Skin epidermis (tissue), 12 donors: Measurements from ENCODE around the gene DNAH14.

Source experiments
- H3K27ac ChIP-seq, 21 experiments: fragments of 200-600 bp; sonication (generic) in 11 of 21; one replicate each; pipeline ENCODE4 v1.5.0; 2020; ENCODE audit warnings: mild to moderate bottlenecking in 3 of 21, inconsistent platforms in 2 of 21, moderate library complexity in 2 of 21
- H3K4me3 ChIP-seq, 7 experiments: fragments of 200-600 bp; sonication (generic) in 2 of 7; one replicate each; pipeline ENCODE4 v1.5.0; 2020; ENCODE audit warnings: inconsistent platforms in 2 of 7, mild to moderate bottlenecking in 2 of 7, moderate library complexity in 1 of 7

DNAH14 gene

DNA sequence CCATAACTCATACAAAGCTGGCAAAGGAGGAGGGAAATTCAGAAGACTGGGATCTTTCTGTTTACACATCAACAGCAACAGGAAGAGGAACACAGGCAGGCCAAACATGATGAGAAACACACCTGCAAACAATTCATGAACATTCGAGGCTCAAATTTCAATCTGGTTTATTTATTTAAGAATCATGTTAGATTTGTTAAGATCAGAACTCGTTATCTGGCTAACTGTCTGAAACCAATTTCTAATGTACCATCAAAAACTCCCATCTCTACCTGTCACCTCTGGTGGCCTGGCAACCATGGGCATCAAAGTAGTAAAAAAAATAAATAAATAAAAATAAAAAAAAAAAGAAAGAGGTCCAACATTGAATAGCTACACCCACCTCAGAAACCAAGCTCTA, 488.6 kb downstream of the DNAH14 start:
- no peak overlapping the region for H3K27ac ChIP-seq

DNA sequence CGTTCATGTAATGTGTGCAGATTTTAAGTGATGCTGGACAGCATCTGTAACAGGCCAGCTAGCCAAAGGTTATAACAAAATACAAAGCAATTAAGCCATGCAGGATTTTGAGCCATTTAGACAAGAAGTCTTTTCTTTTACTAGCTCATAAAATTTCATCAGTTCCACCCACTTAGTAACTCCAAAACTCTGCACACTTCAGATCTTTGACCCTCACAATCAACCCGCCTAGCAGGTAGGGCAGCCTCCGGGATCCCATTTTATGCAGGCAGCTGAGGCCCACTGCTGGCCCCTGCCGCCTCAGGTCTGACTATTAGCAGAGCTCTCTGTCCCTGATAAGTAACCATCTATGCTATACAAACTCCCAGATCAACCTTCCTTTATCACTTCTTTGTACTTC, 489.1 kb downstream of the DNAH14 start:
- Histone ChIP-seq H3K4me3 (no peak overlapping the region), H3K27ac (no peak overlapping the region)

More for the DNA sequence above, 488.6 kb downstream of the DNAH14 start:
- H3K4me3 ChIP-seq: no peak overlapping the region

DNA sequence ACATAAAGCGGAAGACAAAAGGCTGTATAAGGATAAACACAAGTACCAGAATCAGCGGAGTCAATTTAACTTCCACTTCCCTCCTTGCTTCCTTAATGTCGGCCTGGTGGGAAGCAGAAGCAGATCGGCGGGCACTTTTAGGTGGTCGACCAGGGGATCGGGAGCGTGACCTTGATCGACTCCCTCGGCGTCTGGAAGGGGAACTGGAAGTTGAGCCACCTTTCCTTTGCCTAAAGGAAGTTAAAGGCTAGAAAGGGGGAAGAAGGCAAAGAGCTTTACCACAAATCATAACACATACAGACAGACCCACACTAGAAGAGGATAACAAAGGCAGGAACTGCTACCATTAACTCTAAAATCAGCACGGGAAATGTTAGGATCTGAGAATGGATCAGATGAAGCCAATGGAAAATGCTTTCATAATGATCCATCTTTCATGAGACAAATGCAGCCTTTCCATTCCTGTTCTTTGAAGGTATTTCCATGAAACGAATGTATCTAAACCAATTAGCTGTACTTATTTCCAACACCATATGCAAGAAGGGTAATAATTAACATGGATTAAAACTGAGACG, 492.6 kb downstream of the DNAH14 start:
- Histone ChIP-seq H3K4me3 (no peak overlapping the region), H3K27ac (peak overlapping the region in 1 of 21 experiments; percentile 8)

DNA sequence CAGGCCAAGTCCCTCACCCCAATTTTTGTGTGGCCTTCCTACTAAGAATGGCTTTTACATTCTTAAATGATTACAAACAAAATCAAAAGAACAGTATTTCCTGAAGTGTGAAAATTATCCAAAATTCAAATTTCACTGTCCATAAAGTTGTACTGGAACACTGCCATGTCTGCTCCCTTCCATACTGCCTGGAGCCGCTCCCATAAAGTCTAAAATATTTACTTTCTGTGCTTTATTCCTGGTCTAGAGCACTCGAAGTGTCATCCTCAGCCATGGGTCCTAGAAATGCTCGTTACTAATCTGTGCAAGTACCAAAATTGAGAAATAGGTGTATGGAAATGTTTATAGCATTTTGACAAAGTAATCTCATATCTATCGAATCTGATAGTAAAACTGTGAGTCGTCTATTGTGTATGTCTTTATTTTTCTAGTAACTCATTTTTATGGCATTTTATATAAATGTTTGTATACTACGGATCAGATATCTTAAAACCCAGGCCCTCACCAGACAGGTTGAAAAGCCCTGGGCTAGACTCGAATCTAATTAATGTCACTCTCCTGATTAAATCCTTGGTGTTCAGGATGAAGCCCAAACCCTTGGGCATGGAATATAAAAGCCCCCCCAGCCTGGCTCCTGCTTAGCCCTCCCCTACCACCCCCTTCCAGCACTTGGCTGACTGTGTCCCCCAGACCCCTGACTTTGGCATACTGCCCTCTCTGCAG, 493.5 kb downstream of the DNAH14 start:
- no peak overlapping the region for H3K27ac ChIP-seq

DNA sequence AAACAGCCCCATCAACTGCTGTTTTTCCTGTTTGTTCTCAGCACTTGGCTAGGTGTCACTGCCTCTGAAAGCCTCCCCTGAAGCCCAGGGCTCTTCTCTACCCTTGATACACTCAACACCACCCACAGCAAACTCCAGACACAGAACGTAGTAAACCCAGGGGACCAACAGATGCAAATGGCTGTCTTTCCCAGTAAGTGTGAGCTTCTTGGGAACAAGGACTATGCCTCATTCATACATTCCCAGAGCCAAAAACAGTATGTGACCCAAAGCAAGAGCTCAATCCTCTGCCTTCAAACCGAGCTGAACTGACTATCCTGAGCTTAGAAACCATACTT, 494.0 kb downstream of the DNAH14 start:
- H3K4me3 ChIP-seq: no peak overlapping the region
- no peak overlapping the region for H3K27ac ChIP-seq

More for the DNA sequence above, 493.5 kb downstream of the DNAH14 start:
- H3K4me3 ChIP-seq: no peak overlapping the region

DNA sequence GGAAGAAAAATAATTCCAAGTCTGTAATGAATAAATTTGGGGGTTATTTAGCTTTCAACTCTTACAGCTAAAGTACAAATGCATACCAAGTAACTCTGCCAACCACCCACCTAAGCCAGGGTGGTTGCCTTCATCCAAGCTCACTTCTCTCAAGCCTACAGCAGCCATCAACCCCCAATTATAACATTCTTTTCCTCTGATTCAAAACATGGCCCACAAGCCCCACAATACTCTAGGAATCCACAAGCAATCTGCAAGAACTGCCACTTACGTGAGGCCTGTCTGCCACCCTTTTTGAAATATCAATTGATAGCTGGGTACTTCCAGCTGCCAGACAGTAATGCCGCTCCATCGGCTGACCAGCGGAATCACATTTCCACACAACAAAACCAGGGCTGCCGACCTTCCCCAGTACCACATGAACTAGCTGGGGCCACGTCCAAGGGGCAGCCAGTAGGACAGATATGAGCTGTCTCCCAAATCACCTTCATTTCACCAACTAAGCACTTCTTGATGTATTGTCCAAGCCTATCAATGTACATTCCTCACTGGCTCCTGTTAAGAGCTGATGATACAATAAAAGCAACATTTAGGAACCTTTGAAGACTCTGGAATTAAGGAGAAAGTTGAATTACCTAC, 495.2 kb downstream of the DNAH14 start:
- H3K27ac ChIP-seq: peak overlapping the region in 1 of 21 experiments; percentile 26
- peak overlapping the region in 1 of 7 experiments; percentile 3 for H3K4me3 ChIP-seq

DNA sequence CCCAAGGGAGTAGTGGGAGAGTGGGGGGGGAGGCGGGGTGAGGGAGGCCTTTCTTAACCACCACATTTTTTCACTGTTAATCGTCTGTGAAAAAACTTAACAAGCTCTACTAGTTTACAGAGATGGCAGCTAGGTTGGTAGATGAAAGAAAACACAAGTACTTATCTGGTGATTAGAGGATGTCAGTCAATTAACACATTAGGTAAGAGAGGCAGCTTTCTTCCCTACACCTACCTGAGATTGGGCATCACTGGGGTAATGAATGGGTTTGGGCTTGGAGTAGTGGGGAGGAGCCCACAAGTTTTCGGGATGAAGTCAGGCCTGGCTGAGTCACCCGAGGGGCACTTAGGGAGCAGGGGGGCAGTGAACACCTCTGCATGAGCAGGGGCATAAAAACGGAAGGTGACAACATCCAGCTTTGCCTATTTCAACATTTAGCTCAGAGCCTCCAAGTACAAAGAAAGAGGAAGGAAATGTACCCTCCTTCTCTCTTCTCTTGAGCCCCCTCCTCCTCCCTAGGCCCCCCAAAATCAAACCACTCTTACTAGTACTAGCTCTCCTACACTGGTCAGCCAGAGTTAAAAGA, 495.8 kb downstream of the DNAH14 start:
- H3K4me3 ChIP-seq: no peak overlapping the region
- H3K27ac ChIP-seq: peak overlapping the region in 2 of 21 experiments; percentile 26 to 86

DNA sequence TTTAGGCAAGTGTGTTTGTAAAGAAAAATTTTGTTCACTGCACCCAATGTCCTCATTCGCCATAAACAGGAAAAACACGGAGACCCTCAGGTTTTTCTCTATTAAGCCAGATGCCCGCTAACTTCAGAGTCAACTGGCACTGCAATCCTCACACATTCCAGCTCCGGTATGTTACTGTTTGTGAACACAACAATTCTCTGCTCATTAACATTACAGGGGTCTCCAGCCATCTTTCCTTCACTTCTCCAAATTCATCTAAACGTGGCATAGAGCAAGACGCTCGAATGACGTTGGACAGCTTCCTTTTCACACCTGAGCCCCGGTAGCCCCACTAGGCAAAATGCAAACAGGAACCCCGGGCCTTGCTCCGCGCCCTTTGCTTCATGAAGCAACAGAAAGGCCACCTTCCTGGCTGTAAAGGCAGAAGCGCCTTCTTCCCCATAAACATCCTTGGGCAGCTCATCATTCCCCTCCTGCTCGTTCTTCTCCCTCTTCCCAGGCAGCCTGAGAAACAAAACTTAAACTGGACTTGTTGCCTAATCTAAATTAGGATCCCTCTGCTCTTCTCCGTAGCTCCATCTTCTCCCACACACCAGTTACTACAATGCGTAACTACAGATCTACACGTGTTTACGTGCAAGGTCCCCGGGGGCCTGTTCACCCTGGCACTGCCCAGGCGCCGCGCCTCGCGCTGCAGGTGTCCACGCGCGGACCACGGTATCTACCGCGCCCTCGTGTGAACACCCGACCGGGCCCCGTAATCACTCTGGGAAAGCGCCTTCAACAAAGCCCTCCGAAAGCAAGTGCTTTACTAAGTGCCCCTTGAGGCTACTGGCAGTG, 497.1 kb downstream of the DNAH14 start:
- peak overlapping the region; percentile 60 to 94 (median 87) for H3K4me3 ChIP-seq
- peak overlapping the region in 20 of 21 experiments; percentile 62 to 95 (median 88) for H3K27ac ChIP-seq

DNA sequence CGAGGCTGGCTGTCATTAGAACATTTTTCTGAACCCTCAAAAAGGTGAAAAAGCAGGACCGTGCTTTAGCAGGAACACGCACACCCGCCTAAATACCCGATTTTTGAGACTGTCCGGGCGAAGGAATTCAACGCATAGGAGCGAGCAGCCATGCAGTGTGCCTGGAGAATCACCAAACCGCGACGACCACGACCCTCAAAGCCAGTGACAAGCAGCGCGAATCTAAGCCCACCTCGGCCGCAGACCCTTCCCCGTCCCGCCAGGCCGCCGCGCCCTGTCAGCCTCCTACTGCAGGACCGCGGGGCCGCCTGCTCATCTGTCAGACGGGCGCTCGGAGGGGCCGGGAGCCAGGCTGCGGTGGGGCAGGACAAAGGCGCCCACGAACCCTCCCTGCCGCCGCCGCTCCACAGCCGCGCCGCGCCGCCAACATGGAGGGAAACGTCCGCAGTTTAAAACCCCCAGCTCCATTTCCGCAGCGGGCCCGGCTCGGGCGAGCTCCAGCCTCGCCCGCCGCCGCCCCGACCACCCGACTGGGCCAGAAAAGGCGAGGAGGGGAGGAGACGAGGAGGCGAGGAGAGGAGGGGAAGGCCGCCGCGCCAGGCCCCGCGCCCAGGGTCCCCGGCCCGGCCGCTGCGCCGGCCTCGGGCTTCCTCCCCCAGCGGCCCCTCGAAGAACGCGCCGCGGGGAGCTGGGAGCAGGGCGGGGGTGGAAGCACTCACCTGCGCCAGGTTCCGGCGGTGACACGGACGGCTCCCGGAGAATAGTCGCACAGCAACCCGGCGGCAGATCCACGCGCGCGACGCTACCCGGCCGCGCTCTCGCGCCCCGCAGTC, 498.0 kb downstream of the DNAH14 start, which contains the start of gene LBR:
Gene LBR (minus strand): TSS at position 804 of the 833 bp plus-strand sequence. CDS start 3,963 bp downstream, outside the sequence.
- H3K27ac ChIP-seq: peak within 1 kb of the TSS; percentile 35 to 95 (median 87)
- peak within 1 kb of the TSS; percentile 60 to 94 (median 87) for H3K4me3 ChIP-seq

DNA sequence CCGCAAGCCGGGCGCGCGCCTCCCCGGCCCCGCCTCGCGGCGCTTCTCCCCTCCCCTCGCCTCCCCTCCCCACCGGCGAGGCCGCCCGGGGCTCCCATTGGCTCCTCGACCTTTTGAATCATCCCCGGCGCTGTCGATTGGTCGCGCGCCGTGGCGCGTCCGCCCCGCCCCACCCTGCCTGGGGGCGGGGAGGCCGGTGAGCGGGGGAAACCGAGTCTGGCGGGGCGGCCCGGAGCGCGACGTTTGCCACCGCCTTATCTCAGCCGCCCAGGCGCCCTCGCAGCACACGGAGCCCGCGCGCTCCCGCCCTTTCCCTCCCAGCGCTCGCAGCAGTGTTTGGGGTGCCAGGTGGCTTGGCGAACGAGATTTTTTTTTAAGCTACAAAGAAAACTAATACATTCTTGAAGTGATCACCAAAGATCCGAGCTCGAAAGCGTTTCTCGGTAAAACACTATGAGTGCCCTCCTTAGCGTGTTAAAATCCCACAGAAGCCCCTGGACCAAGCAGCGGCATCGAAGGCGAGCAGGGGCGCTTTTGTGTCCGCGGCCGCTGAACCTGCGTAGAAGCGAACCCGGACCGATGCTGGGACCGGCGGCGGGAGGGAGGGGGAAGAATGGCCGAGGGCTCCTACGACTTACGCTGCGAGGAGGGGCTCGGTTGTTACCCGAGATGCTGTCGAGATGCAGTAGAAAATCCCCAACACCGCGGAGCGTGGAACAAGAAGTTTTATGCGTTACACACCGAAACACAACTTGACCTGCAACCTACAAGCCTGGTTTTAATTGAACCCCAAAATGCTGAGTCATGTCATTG, 498.8 kb downstream of the DNAH14 start:
- H3K4me3 ChIP-seq: peak overlapping the region; percentile 60 to 94 (median 87)
- H3K27ac ChIP-seq: peak overlapping the region; percentile 35 to 95 (median 87)

DNA sequence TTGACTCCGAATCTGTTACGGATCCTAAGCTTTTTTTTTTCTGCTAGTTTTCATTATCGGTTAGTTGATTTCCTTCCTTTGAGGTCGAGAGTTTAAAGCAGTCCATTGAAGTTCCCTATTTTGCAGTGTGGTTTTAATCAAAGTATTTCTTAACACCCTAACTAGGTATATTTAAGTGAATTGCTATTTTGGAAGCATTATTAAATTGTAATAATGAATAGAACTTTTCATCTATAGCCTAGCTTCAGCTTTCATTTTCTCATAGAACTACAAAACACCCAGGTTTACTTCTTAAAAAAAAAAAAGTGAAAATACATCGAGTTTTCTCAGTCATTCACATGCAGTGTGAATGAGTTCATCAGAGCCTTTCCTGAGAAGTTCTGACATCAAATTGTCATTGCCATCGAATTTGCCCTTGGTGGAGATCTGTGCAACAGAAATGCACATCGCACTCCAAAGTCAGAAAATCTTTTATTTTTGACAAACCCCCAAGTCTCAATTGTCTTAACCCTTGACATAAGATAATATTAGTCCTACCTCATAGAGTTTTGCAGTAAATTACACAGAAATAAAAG, 499.5 kb downstream of the DNAH14 start:
- Histone ChIP-seq H3K27ac (peak overlapping the region in 14 of 21 experiments; percentile 59 to 95 (median 87)), H3K4me3 (peak overlapping the region; percentile 60 to 94 (median 87))

DNA sequence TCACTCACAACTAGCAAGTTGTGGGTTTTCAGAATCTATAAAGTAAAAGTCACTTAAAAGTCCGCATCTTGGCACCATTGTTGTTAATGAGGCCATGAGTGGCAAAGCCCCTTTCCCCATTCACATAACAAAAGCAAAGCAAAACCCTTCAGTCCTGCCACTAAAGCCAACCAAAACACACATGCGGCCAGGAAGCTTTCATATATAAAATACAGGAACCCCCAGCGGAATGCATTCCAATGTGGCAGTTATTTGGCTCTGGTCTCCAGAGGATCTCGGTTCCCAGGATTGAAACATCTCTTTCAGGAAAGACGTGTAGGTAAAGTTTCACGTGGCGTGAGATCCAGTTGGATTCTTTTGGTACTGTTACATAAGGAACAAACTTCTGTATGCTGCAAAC, 500.8 kb downstream of the DNAH14 start:
- Histone ChIP-seq H3K4me3 (no peak overlapping the region), H3K27ac (no peak overlapping the region)

DNA sequence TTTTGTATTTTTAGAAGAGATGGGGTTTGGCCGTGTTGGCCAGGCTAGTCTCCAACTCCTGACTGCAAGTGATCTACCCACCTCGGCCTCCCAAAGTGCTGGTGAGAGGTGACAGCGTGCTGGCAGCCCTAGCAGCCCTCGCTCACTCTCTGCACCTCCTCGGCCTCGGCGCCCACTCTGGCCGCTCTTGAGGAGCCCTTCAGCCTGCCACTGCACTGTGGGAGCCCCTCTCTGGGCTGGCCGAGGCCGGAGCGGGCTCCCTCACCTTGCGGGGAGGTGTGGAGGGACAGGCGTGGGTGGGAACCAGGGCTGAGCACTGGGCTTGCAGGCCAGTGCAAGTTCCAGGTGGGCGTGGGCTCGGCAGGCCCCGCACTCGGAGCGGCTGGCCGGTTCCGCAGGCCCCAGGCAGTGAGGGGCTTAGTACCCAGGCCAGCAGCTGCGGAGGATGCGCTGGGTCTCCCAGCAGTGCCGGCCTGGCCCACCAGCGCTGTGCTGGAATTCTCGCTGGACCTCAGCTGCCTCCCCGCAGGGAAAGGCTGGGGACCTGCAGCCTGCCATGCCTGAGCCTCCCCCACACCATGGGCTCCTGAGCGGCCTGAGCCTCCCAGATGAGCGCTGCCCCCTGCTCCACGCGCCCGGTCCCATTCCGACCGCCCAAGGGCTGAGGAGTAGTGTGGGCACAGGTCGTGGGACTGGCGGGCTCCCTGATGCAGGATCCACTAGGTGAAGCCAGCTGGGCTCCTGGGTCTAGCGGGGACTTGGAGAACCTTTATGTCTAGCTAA, 501.8 kb downstream of the DNAH14 start:
- no peak overlapping the region for H3K27ac ChIP-seq
- H3K4me3 ChIP-seq: no peak overlapping the region

DNA sequence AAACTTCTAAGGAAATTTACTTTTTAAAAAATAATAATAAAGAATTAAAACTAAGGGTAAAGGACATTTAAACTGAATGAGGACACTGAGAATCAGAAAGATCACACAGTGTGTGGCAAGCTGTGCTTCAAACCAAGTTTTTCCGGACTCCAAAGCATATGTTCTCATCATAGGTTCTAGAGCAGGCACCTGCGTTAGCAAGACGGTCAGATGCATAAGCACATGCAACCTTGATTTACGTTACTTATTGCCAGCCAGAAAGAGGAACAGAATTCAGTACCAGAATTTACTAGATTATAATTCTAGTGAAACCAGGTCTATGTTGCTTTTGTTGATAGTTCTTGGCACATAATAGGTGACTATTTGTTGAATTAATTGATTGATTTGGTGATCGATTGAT, 504.6 kb downstream of the DNAH14 start:
- Histone ChIP-seq H3K4me3 (no peak overlapping the region), H3K27ac (no peak overlapping the region)

DNA sequence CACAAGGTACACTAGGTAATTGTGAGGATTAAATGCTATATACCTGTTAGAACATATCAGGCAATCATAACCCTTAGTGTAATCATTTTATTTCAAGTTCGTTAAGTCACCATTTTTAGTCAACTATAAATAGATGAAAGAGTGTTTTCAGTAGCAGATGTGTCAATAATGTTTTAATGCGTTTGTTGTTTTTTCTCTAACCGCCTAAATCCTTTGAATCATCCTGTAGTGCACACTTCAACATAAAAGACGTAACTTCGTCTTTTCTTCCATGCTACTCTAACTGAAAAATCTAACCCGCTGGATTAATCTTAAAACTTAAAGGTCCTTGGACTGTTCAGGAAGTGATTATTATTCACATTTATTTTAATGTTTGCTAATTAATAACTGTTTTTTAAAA, 505.6 kb downstream of the DNAH14 start:
- Histone ChIP-seq H3K4me3 (no peak overlapping the region), H3K27ac (no peak overlapping the region)

DNA sequence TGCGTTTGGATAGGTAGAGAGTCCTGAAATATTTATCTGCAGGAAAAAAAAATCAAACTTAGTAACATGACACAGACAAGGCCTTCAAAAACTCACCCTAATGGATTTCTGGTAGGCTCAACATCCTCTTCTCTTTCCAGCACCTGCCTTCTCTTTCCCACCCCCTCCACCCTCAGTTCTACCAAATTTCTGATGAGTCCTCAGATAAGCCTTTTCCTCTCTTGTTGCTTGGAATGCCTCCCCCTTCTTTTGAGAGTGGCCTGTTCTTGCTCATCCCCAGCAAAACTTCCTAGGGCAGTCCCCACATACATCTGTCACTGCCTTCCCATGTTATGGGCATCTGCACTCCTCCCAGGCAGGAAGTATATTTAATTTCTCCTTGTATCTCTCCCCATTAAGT, 506.0 kb downstream of the DNAH14 start:
- Histone ChIP-seq H3K4me3 (no peak overlapping the region), H3K27ac (no peak overlapping the region)

DNA sequence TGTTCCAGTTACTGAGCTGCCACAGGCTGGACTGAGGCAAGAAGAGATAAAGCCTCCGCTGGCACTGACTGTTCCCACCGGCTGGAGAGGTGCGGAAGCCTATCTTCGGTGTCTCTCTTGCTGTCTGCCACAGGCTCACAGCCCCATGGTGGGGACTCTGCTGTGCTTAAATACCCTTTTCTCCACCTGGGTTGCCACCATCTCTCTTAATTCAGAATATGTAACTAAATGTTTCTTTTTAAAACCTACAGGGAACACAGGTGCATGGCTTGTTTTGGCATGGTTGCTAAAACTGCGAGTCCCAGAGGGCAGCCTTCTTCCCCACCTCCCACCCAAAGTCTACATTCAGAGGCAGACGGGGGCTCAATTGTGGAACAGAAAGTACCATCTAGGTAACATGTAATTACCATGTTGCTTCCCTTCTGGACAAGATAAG, 506.5 kb downstream of the DNAH14 start:
- Histone ChIP-seq H3K4me3 (no peak overlapping the region), H3K27ac (no peak overlapping the region)
